ENCODE results near the gene TMEM255A.

DNA sequence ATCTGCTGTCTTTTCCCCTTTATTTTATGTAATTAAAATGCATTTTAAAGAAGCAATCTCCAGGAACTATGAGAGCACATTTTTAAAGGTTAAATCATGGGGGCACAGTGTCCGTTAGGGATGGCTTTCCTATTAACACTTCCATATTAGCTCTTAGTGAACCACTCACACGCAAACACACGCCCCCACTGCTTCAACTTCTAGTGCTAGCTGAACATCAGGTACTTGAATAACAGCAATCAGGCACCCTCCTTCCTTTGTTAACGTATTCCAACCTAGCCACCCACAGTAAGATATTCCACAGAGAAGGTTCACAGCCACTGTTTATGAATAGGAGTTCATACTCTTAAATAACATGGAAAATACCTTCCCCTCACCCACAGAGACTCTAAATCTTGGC lies 9.3 kb downstream of the TMEM255A start:
- TF ChIP-seq, protein P1, sequence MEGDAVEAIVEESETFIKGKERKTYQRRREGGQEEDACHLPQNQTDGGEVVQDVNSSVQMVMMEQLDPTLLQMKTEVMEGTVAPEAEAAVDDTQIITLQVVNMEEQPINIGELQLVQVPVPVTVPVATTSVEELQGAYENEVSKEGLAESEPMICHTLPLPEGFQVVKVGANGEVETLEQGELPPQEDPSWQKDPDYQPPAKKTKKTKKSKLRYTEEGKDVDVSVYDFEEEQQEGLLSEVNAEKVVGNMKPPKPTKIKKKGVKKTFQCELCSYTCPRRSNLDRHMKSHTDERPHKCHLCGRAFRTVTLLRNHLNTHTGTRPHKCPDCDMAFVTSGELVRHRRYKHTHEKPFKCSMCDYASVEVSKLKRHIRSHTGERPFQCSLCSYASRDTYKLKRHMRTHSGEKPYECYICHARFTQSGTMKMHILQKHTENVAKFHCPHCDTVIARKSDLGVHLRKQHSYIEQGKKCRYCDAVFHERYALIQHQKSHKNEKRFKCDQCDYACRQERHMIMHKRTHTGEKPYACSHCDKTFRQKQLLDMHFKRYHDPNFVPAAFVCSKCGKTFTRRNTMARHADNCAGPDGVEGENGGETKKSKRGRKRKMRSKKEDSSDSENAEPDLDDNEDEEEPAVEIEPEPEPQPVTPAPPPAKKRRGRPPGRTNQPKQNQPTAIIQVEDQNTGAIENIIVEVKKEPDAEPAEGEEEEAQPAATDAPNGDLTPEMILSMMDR (IDR thresholded peaks at IDR 0.05; ENCODE audit: poor library complexity, severe bottlenecking): no peak
- TF ChIP-seq TAF1 (IDR thresholded peaks at IDR 0.05; ENCODE audit: low read depth) (no peak), POLR2AphosphoS5 (IDR thresholded peaks at IDR 0.05) (no peak), RAD21 (conservative IDR thresholded peaks at IDR 0.05) (no peak)
